ENCODE measurements around the gene GNG12.

GNG12 gene

GRCh38 chr1:67737875-67738274 is 95.4 kb downstream of the GNG12 start:
- no peak for ATAC-seq
- TF ChIP-seq ESRRG (CRISPR knock-in tag; IDR thresholded peaks at IDR 0.05) (no peak), RARB (CRISPR knock-in tag; IDR thresholded peaks at IDR 0.05) (no peak), ZNF70 (CRISPR knock-in tag; IDR thresholded peaks at IDR 0.05) (no peak), ZFP3 (CRISPR knock-in tag; IDR thresholded peaks at IDR 0.05) (no peak), PPARA (CRISPR knock-in tag; IDR thresholded peaks at IDR 0.05; ENCODE audit: borderline replicate concordance) (no peak), GLIS3 (CRISPR knock-in tag; IDR thresholded peaks at IDR 0.05) (no peak), ZNF565 (CRISPR knock-in tag; conservative IDR thresholded peaks at IDR 0.05; ENCODE audit: low read depth) (no peak), TOX (CRISPR knock-in tag; IDR thresholded peaks at IDR 0.05; ENCODE audit: borderline replicate concordance) (no peak)
- TF ChIP-seq, protein P1, sequence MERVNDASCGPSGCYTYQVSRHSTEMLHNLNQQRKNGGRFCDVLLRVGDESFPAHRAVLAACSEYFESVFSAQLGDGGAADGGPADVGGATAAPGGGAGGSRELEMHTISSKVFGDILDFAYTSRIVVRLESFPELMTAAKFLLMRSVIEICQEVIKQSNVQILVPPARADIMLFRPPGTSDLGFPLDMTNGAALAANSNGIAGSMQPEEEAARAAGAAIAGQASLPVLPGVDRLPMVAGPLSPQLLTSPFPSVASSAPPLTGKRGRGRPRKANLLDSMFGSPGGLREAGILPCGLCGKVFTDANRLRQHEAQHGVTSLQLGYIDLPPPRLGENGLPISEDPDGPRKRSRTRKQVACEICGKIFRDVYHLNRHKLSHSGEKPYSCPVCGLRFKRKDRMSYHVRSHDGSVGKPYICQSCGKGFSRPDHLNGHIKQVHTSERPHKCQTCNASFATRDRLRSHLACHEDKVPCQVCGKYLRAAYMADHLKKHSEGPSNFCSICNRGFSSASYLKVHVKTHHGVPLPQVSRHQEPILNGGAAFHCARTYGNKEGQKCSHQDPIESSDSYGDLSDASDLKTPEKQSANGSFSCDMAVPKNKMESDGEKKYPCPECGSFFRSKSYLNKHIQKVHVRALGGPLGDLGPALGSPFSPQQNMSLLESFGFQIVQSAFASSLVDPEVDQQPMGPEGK (CRISPR knock-in tag; IDR thresholded peaks at IDR 0.05; ENCODE audit: borderline replicate concordance) = no peak

DNA sequence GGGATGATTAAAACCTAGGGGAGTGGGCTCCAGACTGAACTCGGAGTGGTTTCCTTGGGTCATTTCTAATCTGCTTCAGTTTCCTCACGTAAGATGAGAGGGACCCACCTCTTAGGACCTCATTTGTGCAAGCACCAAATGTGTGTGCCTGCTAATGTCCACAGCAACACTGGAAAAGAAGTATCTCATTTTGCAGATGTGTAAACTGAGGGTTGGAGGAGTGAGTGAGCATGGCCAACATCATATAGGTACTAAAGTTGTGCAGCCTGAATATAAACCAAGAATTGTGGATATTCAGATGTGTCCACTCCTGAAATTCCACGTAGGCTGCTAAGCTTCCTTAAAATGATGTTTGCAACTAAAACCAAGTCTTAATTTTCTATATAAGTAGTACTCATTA is 96.5 kb downstream of the GNG12 start:
- ATAC-seq = no peak
- TF ChIP-seq ESRRG (CRISPR knock-in tag; IDR thresholded peaks at IDR 0.05) (no peak), ZFP30 (CRISPR knock-in tag; IDR thresholded peaks at IDR 0.05) (no peak), CSRNP3 (CRISPR knock-in tag; IDR thresholded peaks at IDR 0.05) (no peak), ZNF8 (CRISPR knock-in tag; IDR thresholded peaks at IDR 0.05) (no peak), OSR1 (CRISPR knock-in tag; IDR thresholded peaks at IDR 0.05) (no peak), SNAI2 (CRISPR knock-in tag; IDR thresholded peaks at IDR 0.05) (no peak), ZC3H10 (CRISPR knock-in tag; IDR thresholded peaks at IDR 0.05) (no peak), POU6F1 (CRISPR knock-in tag; IDR thresholded peaks at IDR 0.05; ENCODE audit: borderline replicate concordance, low read depth) (no peak), RARB (CRISPR knock-in tag; IDR thresholded peaks at IDR 0.05) (no peak)
- TF ChIP-seq, protein P1 (CRISPR knock-in tag; IDR thresholded peaks at IDR 0.05; ENCODE audit: borderline replicate concordance) = no peak

- peak; percentile 95 for ATAC-seq
- TF ChIP-seq SNAI2 (CRISPR knock-in tag; IDR thresholded peaks at IDR 0.05) (0 out of 2 replicates have a peak, but pooled peaks have one; percentile 42), ISL1 (CRISPR knock-in tag; IDR thresholded peaks at IDR 0.05) (peak; percentile 34; the same call in 1 of the 2 replicates), RARB (CRISPR knock-in tag; IDR thresholded peaks at IDR 0.05) (no peak)
Observed at GRCh38 chr1:67735806-67736627, 97.2 kb downstream of the GNG12 start.

DNA sequence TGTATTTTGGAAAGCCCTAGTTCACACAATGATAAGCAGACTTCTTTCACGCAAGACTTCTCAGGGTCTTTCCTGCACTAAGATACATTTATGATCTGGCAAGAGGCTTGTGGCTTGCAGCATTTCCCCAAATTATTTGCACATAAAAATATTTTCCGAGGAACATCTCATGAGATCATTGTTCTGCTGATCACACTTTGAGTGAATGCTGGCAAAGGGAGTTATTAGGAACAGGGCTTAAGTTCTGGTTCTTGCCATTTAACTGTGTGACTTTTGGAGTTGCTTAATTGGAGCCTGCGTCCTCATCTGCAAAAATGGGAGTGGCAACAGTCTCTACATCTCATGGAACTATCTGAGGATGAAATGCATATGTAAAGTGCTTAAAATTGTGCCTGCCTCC is 98.1 kb downstream of the GNG12 start:
- ATAC-seq = no peak
- TF ChIP-seq ZNF565 (CRISPR knock-in tag; conservative IDR thresholded peaks at IDR 0.05; ENCODE audit: low read depth) = no peak

GRCh38 chr1:67734323-67734690 is 99.0 kb downstream of the GNG12 start:
- ATAC-seq = no peak
- no peak for TF ChIP-seq BACH2 (CRISPR knock-in tag; IDR thresholded peaks at IDR 0.05; ENCODE audit: borderline replicate concordance)
- TF ChIP-seq ZNF8 (CRISPR knock-in tag; IDR thresholded peaks at IDR 0.05) = no peak
- TF ChIP-seq ESRRG (CRISPR knock-in tag; IDR thresholded peaks at IDR 0.05) = no peak
- no peak for TF ChIP-seq ZNF565 (CRISPR knock-in tag; conservative IDR thresholded peaks at IDR 0.05; ENCODE audit: low read depth)
- TF ChIP-seq ZNF70 (CRISPR knock-in tag; IDR thresholded peaks at IDR 0.05) = no peak
- no peak for TF ChIP-seq ZC3H10 (CRISPR knock-in tag; IDR thresholded peaks at IDR 0.05)
- TF ChIP-seq, protein P2, sequence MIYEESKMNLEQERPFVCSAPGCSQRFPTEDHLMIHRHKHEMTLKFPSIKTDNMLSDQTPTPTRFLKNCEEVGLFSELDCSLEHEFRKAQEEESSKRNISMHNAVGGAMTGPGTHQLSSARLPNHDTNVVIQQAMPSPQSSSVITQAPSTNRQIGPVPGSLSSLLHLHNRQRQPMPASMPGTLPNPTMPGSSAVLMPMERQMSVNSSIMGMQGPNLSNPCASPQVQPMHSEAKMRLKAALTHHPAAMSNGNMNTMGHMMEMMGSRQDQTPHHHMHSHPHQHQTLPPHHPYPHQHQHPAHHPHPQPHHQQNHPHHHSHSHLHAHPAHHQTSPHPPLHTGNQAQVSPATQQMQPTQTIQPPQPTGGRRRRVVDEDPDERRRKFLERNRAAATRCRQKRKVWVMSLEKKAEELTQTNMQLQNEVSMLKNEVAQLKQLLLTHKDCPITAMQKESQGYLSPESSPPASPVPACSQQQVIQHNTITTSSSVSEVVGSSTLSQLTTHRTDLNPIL (CRISPR knock-in tag; IDR thresholded peaks at IDR 0.05; ENCODE audit: low read depth) = no peak
- no peak for TF ChIP-seq SNAI2 (CRISPR knock-in tag; IDR thresholded peaks at IDR 0.05)
- no peak for TF ChIP-seq ISL1 (CRISPR knock-in tag; IDR thresholded peaks at IDR 0.05)
- no peak for TF ChIP-seq ARNTL (CRISPR knock-in tag; IDR thresholded peaks at IDR 0.05; ENCODE audit: borderline replicate concordance, low read depth)
- TF ChIP-seq TSHZ2 (CRISPR knock-in tag; IDR thresholded peaks at IDR 0.05) = no peak
- TF ChIP-seq CSDC2 (CRISPR knock-in tag; IDR thresholded peaks at IDR 0.05) = no peak
- TF ChIP-seq TCF4 (CRISPR knock-in tag; IDR thresholded peaks at IDR 0.05; ENCODE audit: borderline replicate concordance) = no peak
